Measurements from ENCODE around the gene L2HGDH. TPM values are rescaled to one million over a fixed set of nuclear protein-coding genes. Genes with fewer than 3 reads are reported as not detected.

Gene L2HGDH
- total RNA-seq, 4 donors from 2014 or later: 8.9 to 18.2 (median 11.6) TPM

DNA sequence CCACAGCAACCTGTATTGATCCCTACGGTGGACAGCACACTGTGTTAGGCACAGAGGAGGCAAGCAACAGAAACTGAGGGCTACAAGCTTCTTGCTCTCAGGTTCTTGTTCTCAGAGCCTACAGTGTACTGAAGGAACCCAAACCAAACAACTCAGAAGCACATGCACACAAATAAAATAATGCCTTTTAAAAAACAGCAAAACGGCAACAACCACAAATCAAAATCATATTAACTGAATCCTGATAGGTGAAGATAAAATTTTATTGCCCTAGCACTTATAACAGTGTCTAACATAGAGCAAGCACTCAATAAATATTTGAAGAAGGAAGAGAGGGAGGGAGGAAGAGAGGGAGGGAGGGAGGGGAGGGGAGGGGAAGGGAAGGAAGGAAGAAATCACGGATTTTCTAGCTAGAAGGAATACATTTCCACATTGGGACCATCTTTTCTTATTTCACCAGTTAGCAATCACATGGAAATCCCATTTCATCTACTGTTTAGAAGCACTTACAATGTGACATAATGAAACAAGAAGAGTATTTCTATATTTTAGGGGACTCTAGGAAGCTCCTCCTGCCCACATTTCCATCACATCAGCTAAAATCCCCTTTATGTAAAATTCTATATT is 27.3 kb upstream of the L2HGDH start:
- 64 to 72% methylated on average over 3 of the region's 3 CpGs for WGBS, 2 donors
- no peak for TF ChIP-seq POLR2A (IDR thresholded peaks at IDR 0.05)
- TF ChIP-seq, protein P1, sequence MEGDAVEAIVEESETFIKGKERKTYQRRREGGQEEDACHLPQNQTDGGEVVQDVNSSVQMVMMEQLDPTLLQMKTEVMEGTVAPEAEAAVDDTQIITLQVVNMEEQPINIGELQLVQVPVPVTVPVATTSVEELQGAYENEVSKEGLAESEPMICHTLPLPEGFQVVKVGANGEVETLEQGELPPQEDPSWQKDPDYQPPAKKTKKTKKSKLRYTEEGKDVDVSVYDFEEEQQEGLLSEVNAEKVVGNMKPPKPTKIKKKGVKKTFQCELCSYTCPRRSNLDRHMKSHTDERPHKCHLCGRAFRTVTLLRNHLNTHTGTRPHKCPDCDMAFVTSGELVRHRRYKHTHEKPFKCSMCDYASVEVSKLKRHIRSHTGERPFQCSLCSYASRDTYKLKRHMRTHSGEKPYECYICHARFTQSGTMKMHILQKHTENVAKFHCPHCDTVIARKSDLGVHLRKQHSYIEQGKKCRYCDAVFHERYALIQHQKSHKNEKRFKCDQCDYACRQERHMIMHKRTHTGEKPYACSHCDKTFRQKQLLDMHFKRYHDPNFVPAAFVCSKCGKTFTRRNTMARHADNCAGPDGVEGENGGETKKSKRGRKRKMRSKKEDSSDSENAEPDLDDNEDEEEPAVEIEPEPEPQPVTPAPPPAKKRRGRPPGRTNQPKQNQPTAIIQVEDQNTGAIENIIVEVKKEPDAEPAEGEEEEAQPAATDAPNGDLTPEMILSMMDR (IDR thresholded peaks at IDR 0.05): no peak
- intact Hi-C loops (cut with DNase I; ENCODE audit: low total_unique reads): no loop called here
- no peak overlapping the region for H3K4me3 ChIP-seq (ENCODE audit: low read depth, poor library complexity, severe bottlenecking)
- no peak for DNase-seq (ENCODE audit: low spot score in 2 of 2)

DNA sequence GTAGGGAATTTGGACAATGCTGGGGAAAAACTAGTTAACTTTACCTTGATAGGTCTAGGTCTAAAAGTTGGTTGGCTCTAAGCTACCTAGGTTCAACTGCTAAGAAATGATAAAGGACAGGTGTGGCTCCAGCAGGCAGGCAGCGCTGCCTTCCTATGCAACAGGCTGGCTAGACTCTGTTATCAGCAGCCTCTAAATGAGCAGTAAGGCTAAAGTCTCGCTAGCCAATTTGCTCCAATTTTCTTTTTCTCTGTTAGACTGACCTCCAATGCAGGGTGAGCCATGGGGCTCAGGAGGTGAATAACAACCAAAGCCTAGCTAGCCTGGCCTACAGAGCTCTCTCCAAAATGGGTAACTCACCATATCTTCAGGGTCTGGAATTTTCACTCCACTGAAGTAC is 26.6 kb upstream of the L2HGDH start:
- intact Hi-C loops (cut with DNase I; ENCODE audit: low total_unique reads): no loop called here
- no peak for DNase-seq (ENCODE audit: low spot score in 2 of 2)
- no peak overlapping the region for H3K4me3 ChIP-seq (ENCODE audit: low read depth, poor library complexity, severe bottlenecking)
- WGBS, 2 donors: 91 to 98% methylated on average over 2 of the region's 2 CpGs
- TF ChIP-seq, protein P1 (IDR thresholded peaks at IDR 0.05): no peak
- TF ChIP-seq POLR2A (IDR thresholded peaks at IDR 0.05): no peak

DNA sequence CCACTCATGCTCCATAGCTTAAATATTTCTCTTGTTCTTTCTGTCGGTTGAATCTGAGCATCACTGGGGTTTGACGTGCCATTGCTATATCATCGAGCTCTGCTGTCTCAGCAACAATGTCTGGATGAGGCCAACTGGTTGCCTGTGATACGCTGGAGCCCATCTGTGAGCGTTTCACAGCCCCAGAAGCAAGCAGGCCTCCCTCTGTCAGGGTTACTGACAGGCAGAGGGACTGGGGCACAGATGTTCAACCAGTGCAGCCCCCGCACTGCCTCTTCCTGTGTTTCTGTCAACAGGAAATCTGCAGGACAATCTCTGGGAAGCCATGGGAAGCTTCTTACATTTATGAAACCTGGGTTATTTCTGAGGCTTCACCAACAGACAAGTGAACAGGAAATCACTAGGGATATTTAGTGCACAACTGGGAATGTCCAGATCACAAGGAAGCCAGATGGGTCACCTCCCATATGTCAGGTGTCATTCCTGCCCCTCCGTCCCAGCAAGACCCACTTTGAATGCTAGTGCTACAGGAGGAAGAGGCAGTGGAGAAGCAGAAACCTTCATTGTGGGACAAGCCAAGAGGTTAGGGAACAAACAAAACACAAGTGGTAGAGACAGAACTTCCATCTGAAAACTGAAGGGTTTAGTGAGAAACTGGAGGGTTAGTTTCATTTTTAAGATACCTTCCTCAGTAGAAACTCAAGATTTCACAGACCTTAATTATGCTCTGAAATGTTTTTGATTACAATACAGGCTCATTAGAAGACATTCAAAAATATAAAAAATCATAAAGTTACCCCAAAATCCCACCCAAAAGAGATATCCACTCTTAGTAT is 24.2 kb upstream of the L2HGDH start:
- intact Hi-C loops (cut with DNase I; ENCODE audit: low total_unique reads): no loop called here
- WGBS, 2 donors: 43 to 49% methylated on average over 7 of the region's 7 CpGs
- DNase-seq (ENCODE audit: low spot score in 2 of 2): no peak

DNA sequence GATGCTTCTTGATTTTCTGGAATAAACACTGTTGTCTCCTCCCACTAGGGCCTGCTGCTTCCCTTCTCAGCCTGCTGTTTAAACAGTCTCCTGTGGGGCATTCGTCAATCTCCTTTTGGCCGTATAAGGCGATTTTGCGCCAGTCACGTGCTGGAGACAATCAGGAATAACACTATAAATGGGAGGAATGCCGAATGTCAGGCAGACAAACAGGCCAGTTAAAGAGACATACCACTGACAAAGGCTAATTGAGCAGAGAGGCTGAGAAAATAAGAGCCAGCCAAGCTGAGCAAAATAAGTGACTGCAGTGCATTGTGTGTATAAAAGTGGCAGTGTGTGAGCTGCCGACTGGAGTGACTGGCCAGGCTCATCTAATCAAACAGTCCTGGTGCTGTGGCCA is 23.4 kb upstream of the L2HGDH start:
- DNase-seq (ENCODE audit: low spot score in 2 of 2): peak; percentile 71 to 88
- TF ChIP-seq, protein P1 (IDR thresholded peaks at IDR 0.05): no peak
- TF ChIP-seq POLR2A (IDR thresholded peaks at IDR 0.05): no peak
- intact Hi-C loops (cut with DNase I; ENCODE audit: low total_unique reads): no loop called here
- 11 to 18% methylated on average over 7 of the region's 7 CpGs for WGBS, 2 donors
- no peak overlapping the region for H3K4me3 ChIP-seq (ENCODE audit: low read depth, poor library complexity, severe bottlenecking)

More for the DNA sequence above, 24.2 kb upstream of the L2HGDH start:
- no peak overlapping the region for H3K4me3 ChIP-seq (ENCODE audit: low read depth, poor library complexity, severe bottlenecking)
- TF ChIP-seq, protein P1 (IDR thresholded peaks at IDR 0.05): no peak
- TF ChIP-seq POLR2A (IDR thresholded peaks at IDR 0.05): no peak

DNA sequence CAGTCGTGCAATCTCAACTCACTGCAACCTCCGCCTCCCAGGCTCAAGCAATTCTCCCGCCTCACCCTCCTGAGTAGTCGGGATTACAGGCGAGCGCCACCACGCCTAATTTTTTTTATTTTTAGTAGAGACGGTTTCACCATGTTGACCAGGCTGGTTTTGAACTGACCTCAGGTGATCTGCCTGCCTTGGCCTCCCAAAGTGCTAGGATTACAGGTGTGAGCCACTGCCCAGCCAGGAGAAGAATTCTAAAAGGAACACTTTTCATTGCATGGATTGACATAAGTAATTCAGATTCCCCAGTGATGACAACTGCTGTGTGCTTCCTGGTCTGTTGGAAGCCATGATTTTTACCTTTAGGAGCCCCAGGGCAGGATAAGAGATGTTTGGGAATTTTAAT is 22.2 kb upstream of the L2HGDH start:
- intact Hi-C loops (cut with DNase I; ENCODE audit: low total_unique reads): no loop called here
- DNase-seq (ENCODE audit: low spot score in 2 of 2): no peak
- no peak for TF ChIP-seq POLR2A (IDR thresholded peaks at IDR 0.05)
- TF ChIP-seq, protein P1 (IDR thresholded peaks at IDR 0.05): no peak
- 91 to 93% methylated on average over 8 of the region's 8 CpGs for WGBS, 2 donors
- H3K4me3 ChIP-seq (ENCODE audit: low read depth, poor library complexity, severe bottlenecking): no peak overlapping the region
